ENCODE results near the gene IL17RC. TPM values are rescaled to one million over a fixed set of nuclear protein-coding genes. Genes with fewer than 3 reads are reported as not detected.

The IL17RC gene
- total and polyA plus RNA-seq, 10 donors, result 6.6 to 24.6 (median 19.4) TPM

DNA sequence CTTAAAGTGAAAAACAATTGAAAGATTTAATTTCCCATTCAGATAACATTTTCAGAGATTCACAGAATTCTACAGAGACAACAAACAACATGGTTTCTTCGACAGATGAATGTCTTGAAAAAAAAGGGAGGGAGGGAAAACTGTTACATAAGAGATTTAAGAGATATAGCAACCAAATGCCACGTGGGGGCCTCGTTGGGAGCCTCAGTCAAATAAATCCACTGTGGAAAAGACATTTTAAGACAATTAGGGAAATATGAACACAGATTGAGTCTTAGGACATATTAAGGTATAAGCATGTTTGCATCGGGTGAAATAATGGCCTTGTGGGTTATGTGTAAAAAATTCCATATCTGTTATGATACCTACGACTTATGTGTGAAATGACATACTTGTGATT lies 40.3 kb downstream of the IL17RC start:
- TF ChIP-seq POLR2A (IDR thresholded peaks at IDR 0.05) (no peak), POLR2AphosphoS5 (IDR thresholded peaks at IDR 0.05) (no peak)
- TF ChIP-seq, protein P1, sequence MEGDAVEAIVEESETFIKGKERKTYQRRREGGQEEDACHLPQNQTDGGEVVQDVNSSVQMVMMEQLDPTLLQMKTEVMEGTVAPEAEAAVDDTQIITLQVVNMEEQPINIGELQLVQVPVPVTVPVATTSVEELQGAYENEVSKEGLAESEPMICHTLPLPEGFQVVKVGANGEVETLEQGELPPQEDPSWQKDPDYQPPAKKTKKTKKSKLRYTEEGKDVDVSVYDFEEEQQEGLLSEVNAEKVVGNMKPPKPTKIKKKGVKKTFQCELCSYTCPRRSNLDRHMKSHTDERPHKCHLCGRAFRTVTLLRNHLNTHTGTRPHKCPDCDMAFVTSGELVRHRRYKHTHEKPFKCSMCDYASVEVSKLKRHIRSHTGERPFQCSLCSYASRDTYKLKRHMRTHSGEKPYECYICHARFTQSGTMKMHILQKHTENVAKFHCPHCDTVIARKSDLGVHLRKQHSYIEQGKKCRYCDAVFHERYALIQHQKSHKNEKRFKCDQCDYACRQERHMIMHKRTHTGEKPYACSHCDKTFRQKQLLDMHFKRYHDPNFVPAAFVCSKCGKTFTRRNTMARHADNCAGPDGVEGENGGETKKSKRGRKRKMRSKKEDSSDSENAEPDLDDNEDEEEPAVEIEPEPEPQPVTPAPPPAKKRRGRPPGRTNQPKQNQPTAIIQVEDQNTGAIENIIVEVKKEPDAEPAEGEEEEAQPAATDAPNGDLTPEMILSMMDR (IDR thresholded peaks at IDR 0.05 in 8 of 11, conservative IDR thresholded peaks at IDR 0.05 in 3 of 11), result no peak
- peaks cover 0 to 4% (median 2%) of the 10 kb centered on the region in 6 donors for H3K4me1 ChIP-seq
- H3K27me3 ChIP-seq (replicated peaks in 1 of 7), result peaks cover 0 to 3% (median 0%) of the 10 kb centered on the region in 7 donors
- H3K9me3 ChIP-seq, result no peaks in the 10 kb centered on the region
- H3K36me3 ChIP-seq, result peaks cover 0 to 27% (median 9%) of the 10 kb centered on the region in 6 donors
- H3K4me3 ChIP-seq, result no peak overlapping the region
- DNase-seq, result no peak
- no peak overlapping the region for H3K27ac ChIP-seq
- intact Hi-C loops (cut with DNase I; ENCODE audit: low total_unique reads), result no loop called here
- 44 to 50% (median 45%) methylated on average over 5 of the region's 5 CpGs for WGBS, 5 donors

DNA sequence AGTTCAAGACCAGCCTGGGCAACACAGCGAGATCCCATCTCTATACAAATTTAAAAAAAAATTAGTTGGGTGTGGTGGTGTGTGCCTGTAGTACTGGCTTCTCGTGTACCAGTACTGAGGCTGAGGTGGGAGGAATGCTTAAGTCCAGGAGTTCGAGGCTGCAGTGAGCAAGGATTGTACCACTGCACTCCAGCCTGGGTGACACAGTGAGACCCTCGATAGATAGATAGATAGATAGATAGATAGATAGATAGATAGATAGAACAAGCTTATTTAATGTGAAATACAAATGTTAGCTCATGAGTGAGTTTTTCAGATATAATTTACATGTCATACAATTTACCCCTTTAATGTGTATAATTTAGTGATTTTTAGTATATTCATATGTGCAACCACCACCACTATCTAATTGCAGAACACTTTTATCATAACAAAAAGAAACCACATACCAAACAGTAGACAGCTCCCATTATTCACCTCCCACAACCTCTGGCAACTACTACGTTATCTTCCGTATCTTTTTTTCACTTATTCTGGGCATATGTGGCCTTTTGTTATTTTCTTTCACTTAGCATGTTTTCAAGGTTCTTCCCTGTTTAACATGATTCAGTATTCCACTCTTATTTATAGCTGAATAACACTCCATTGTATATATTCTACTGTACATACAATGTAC lies 48.4 kb downstream of the IL17RC start:
- 92 to 97% (median 95%) methylated on average over 6 of the region's 6 CpGs for WGBS, 5 donors
- no peaks in the 10 kb centered on the region for H3K27me3 ChIP-seq (replicated peaks in 1 of 7)
- H3K36me3 ChIP-seq, result peaks cover 4 to 100% (median 62%) of the 10 kb centered on the region in 6 donors
- TF ChIP-seq POLR2A (IDR thresholded peaks at IDR 0.05), result no peak
- TF ChIP-seq, protein P1 (IDR thresholded peaks at IDR 0.05 in 8 of 11, conservative IDR thresholded peaks at IDR 0.05 in 3 of 11), result no peak
- TF ChIP-seq POLR2AphosphoS5 (IDR thresholded peaks at IDR 0.05), result no peak
- no peak overlapping the region for H3K27ac ChIP-seq
- H3K4me1 ChIP-seq, result no peaks in the 10 kb centered on the region
- no peaks in the 10 kb centered on the region for H3K9me3 ChIP-seq
- no peak overlapping the region for H3K4me3 ChIP-seq
- intact Hi-C loops (cut with DNase I; ENCODE audit: low total_unique reads), result no loop called here
- DNase-seq, result no peak

- no peak overlapping the region for H3K27ac ChIP-seq
- 94 to 100% (median 99%) methylated on average over 2 of the region's 2 CpGs for WGBS, 5 donors
- TF ChIP-seq, protein P1 (IDR thresholded peaks at IDR 0.05 in 8 of 11, conservative IDR thresholded peaks at IDR 0.05 in 3 of 11), result no peak
- TF ChIP-seq POLR2A (IDR thresholded peaks at IDR 0.05) (no peak), POLR2AphosphoS5 (IDR thresholded peaks at IDR 0.05) (no peak)
- H3K4me1 ChIP-seq, result no peaks in the 10 kb centered on the region
- no peaks in the 10 kb centered on the region for H3K27me3 ChIP-seq (replicated peaks in 1 of 7)
- H3K9me3 ChIP-seq, result no peaks in the 10 kb centered on the region
- intact Hi-C loops (cut with DNase I; ENCODE audit: low total_unique reads), result no loop called here
- H3K36me3 ChIP-seq, result peaks cover 7 to 100% (median 71%) of the 10 kb centered on the region in 6 donors
- DNase-seq, result no peak
- no peak overlapping the region for H3K4me3 ChIP-seq
Observed at GRCh38 chr3:9966841-9967240, 49.9 kb downstream of the IL17RC start.

DNA sequence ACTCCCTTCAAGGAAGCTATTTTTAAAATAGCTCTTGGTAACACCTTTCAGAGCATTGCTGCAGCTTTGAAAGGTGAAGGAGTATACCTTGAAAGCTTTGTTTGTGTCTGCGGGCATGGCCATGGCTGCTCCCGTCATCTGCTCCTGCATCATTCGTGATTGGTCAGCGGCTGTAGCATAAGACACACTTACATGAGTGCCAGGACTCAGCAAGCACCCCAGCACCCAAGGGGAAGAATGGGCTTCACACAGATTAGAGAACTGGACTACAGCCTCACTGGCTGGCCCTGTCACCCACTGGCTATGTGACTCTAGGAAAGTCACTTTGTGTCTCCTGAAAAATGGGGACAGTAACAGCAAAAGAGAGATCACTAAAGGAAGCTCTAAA lies 52.7 kb downstream of the IL17RC start:
- intact Hi-C loops (cut with DNase I; ENCODE audit: low total_unique reads), result no loop called here
- no peaks in the 10 kb centered on the region for H3K9me3 ChIP-seq
- TF ChIP-seq, protein P1 (IDR thresholded peaks at IDR 0.05 in 8 of 11, conservative IDR thresholded peaks at IDR 0.05 in 3 of 11), result no peak
- TF ChIP-seq POLR2AphosphoS5 (IDR thresholded peaks at IDR 0.05) (no peak), POLR2A (IDR thresholded peaks at IDR 0.05) (no peak)
- peaks cover 15 to 100% (median 81%) of the 10 kb centered on the region in 6 donors for H3K36me3 ChIP-seq
- no peaks in the 10 kb centered on the region for H3K4me1 ChIP-seq
- 96 to 98% (median 97%) methylated on average over 4 of the region's 4 CpGs for WGBS, 5 donors
- H3K27ac ChIP-seq, result no peak overlapping the region
- no peak for DNase-seq
- no peak overlapping the region for H3K4me3 ChIP-seq
- no peaks in the 10 kb centered on the region for H3K27me3 ChIP-seq (replicated peaks in 1 of 7)
